ENCODE data around the gene AMDHD1. TPM values are rescaled to one million over a fixed set of nuclear protein-coding genes. Genes with fewer than 3 reads are reported as not detected.

AMDHD1 gene
- polyA plus RNA-seq, 1 donor: 0.18 TPM

GRCh38 chr12:95995238-95996031 lies 52.3 kb downstream of the AMDHD1 start:
- no peak for DNase-seq (ENCODE audit: low read depth)

- no peak for DNase-seq (ENCODE audit: low read depth)
These were observed 53.0 kb downstream of the AMDHD1 start, which contains the start of gene HAL for GRCh38 chr12:95996034-95996658. TSS of gene HAL (minus strand) at chr12:95996344. CDS start at chr12:95995910, 434 bp downstream.

- DNase-seq (ENCODE audit: low read depth): no peak
These were observed 54.1 kb downstream of the AMDHD1 start for GRCh38 chr12:95997276-95997675.

- no peak for DNase-seq (ENCODE audit: low read depth)
These were observed 54.9 kb downstream of the AMDHD1 start for GRCh38 chr12:95997911-95998510.

- DNase-seq (ENCODE audit: low read depth): peak; percentile 22
These were observed 55.6 kb downstream of the AMDHD1 start for GRCh38 chr12:95998611-95999286.

- no peak for DNase-seq (ENCODE audit: low read depth)
These were observed 56.4 kb downstream of the AMDHD1 start for GRCh38 chr12:95999484-95999883.

GRCh38 chr12:96000858-96001257 lies 57.7 kb downstream of the AMDHD1 start:
- no peak for DNase-seq (ENCODE audit: low read depth)

GRCh38 chr12:96006727-96007126 lies 63.6 kb downstream of the AMDHD1 start:
- no peak for DNase-seq (ENCODE audit: low read depth)

GRCh38 chr12:96007729-96008128 lies 64.6 kb downstream of the AMDHD1 start:
- no peak for DNase-seq (ENCODE audit: low read depth)

GRCh38 chr12:96014943-96015599 lies 71.9 kb downstream of the AMDHD1 start:
- no peak for DNase-seq (ENCODE audit: low read depth)

- no peak for DNase-seq (ENCODE audit: low read depth)
These were observed 72.5 kb downstream of the AMDHD1 start for GRCh38 chr12:96015672-96016071.

Other genes starting within 250 kb of the AMDHD1 start
- gene NTN4, start 152.6 kb upstream of the AMDHD1 start, polyA plus RNA-seq (ENCODE audit: insufficient read length): 43.1 TPM
- 51.4 TPM for gene SNRPF, start 84.4 kb upstream of the AMDHD1 start, polyA plus RNA-seq (ENCODE audit: insufficient read length)
- gene CCDC38, start 717 bp upstream of the AMDHD1 start, polyA plus RNA-seq (ENCODE audit: insufficient read length): 0.62 TPM
- gene HAL, start 53.0 kb downstream of the AMDHD1 start, polyA plus RNA-seq (ENCODE audit: insufficient read length): 0.20 TPM
- gene LTA4H, start 92.3 kb downstream of the AMDHD1 start, polyA plus RNA-seq (ENCODE audit: insufficient read length): 74.4 TPM